ENCODE data around the gene GPHB5.

- TF ChIP-seq ARNT (IDR thresholded peaks at IDR 0.05) (no peak), SUZ12 (IDR thresholded peaks at IDR 0.05) (no peak), ELF4 (IDR thresholded peaks at IDR 0.05) (no peak), CTBP1 (IDR thresholded peaks at IDR 0.05; ENCODE audit: borderline replicate concordance) (no peak), ZNF384 (IDR thresholded peaks at IDR 0.05) (no peak), FOXM1 (IDR thresholded peaks at IDR 0.05; ENCODE audit: borderline replicate concordance) (no peak)
Measured at GRCh38 chr14:63344336-63344735, 25.6 kb upstream of the GPHB5 start.

Measured in HEK293T (cell line).